Measurements from ENCODE around the gene MICAL2. TPM values are rescaled to one million over a fixed set of nuclear protein-coding genes. Genes with fewer than 3 reads are reported as not detected.

Gene MICAL2
- total RNA-seq, 1 donor from 2014 or later, result 20.8 TPM

- no peak for TF ChIP-seq CTCF (IDR thresholded peaks at IDR 0.05)
- H3K27ac Mint-ChIP-seq (ENCODE audit: unreplicated experiment), result peak overlapping the region; percentile 64
- no peak for DNase-seq (ENCODE audit: extremely low spot score, unreplicated experiment)
Observed at GRCh38 chr11:12273618-12273995, 163.2 kb downstream of the MICAL2 start.

GRCh38 chr11:12274056-12274455, 163.7 kb downstream of the MICAL2 start:
- H3K27ac Mint-ChIP-seq (ENCODE audit: unreplicated experiment), result no peak overlapping the region
- H3K4me1 Mint-ChIP-seq (ENCODE audit: unreplicated experiment), result peaks cover 42% of the 10 kb centered on the region
- H3K9me3 Mint-ChIP-seq (ENCODE audit: unreplicated experiment), result no peaks in the 10 kb centered on the region
- peaks cover 2% of the 10 kb centered on the region for H3K36me3 Mint-ChIP-seq (ENCODE audit: unreplicated experiment)
- no peak overlapping the region for H3K4me3 Mint-ChIP-seq (ENCODE audit: unreplicated experiment)
- TF ChIP-seq CTCF (IDR thresholded peaks at IDR 0.05), result no peak
- DNase-seq (ENCODE audit: extremely low spot score, unreplicated experiment), result no peak
- H3K27me3 Mint-ChIP-seq (ENCODE audit: unreplicated experiment), result no peaks in the 10 kb centered on the region

More at GRCh38 chr11:12273618-12273995, 163.2 kb downstream of the MICAL2 start:
- Mint-ChIP-seq H3K4me3 (ENCODE audit: unreplicated experiment) (no peak overlapping the region), H3K27me3 (ENCODE audit: unreplicated experiment) (no peaks in the 10 kb centered on the region), H3K9me3 (ENCODE audit: unreplicated experiment) (no peaks in the 10 kb centered on the region), H3K36me3 (ENCODE audit: unreplicated experiment) (peaks cover 2% of the 10 kb centered on the region), H3K4me1 (ENCODE audit: unreplicated experiment) (peaks cover 47% of the 10 kb centered on the region)

GRCh38 chr11:12274558-12275197, 164.3 kb downstream of the MICAL2 start:
- Mint-ChIP-seq H3K4me3 (ENCODE audit: unreplicated experiment) (no peak overlapping the region), H3K9me3 (ENCODE audit: unreplicated experiment) (no peaks in the 10 kb centered on the region), H3K36me3 (ENCODE audit: unreplicated experiment) (peaks cover 2% of the 10 kb centered on the region), H3K27me3 (ENCODE audit: unreplicated experiment) (no peaks in the 10 kb centered on the region), H3K4me1 (ENCODE audit: unreplicated experiment) (peaks cover 36% of the 10 kb centered on the region), H3K27ac (ENCODE audit: unreplicated experiment) (no peak overlapping the region)
- TF ChIP-seq CTCF (IDR thresholded peaks at IDR 0.05), result no peak
- peak; percentile 73 for DNase-seq (ENCODE audit: extremely low spot score, unreplicated experiment)

- H3K36me3 Mint-ChIP-seq (ENCODE audit: unreplicated experiment), result peaks cover 2% of the 10 kb centered on the region
- H3K4me1 Mint-ChIP-seq (ENCODE audit: unreplicated experiment), result peaks cover 30% of the 10 kb centered on the region
- no peak overlapping the region for H3K4me3 Mint-ChIP-seq (ENCODE audit: unreplicated experiment)
- TF ChIP-seq CTCF (IDR thresholded peaks at IDR 0.05), result no peak
- H3K9me3 Mint-ChIP-seq (ENCODE audit: unreplicated experiment), result no peaks in the 10 kb centered on the region
- H3K27me3 Mint-ChIP-seq (ENCODE audit: unreplicated experiment), result no peaks in the 10 kb centered on the region
- peak; percentile 53 for DNase-seq (ENCODE audit: extremely low spot score, unreplicated experiment)
- no peak overlapping the region for H3K27ac Mint-ChIP-seq (ENCODE audit: unreplicated experiment)
Observed at GRCh38 chr11:12275818-12276217, 165.4 kb downstream of the MICAL2 start.

- no peaks in the 10 kb centered on the region for H3K9me3 Mint-ChIP-seq (ENCODE audit: unreplicated experiment)
Observed at GRCh38 chr11:12276356-12276755, 166.0 kb downstream of the MICAL2 start.

More at GRCh38 chr11:12276356-12276755, 166.0 kb downstream of the MICAL2 start:
- Mint-ChIP-seq H3K4me1 (ENCODE audit: unreplicated experiment) (peaks cover 28% of the 10 kb centered on the region), H3K27ac (ENCODE audit: unreplicated experiment) (no peak overlapping the region), H3K36me3 (ENCODE audit: unreplicated experiment) (peaks cover 2% of the 10 kb centered on the region), H3K27me3 (ENCODE audit: unreplicated experiment) (no peaks in the 10 kb centered on the region), H3K4me3 (ENCODE audit: unreplicated experiment) (no peak overlapping the region)
- TF ChIP-seq CTCF (IDR thresholded peaks at IDR 0.05), result no peak
- peak; percentile 67 for DNase-seq (ENCODE audit: extremely low spot score, unreplicated experiment)

All from osteocyte (in vitro differentiated cells).